HG03175 (cell line): Measurements from ENCODE around the gene OR56A4.
"Not testable (repeated sequence)": the region's sequence is repeated elsewhere in the genome, so short reads cannot be mapped to it uniquely, and the experiment has no call there.

Experiments
- ATAC-seq: cut with Tn5 transposase; IDR thresholded peaks from one replicate; pipeline ENCODE4 v1.9.1; 2021; ENCODE audit warnings: mild to moderate bottlenecking, moderate library complexity; ENCODE audit not compliant: unreplicated experiment

OR56A4 gene

GRCh38 chr11:5960704-5961320 is 45.9 kb downstream of the OR56A4 start:
- not testable (repeated sequence) for ATAC-seq

GRCh38 chr11:5955586-5955985 is 51.2 kb downstream of the OR56A4 start:
- no peak for ATAC-seq
